ENCODE measurements around the gene FAM20B. TPM values are rescaled to one million over a fixed set of nuclear protein-coding genes. Genes with fewer than 3 reads are reported as not detected.

FAM20B gene
- total RNA-seq = 10 to 100 TPM; 26.7 to 28.6 TPM

GRCh38 chr1:179025125-179025974 lies at the start of gene FAM20B:
Gene FAM20B, plus strand, starts transcription at chr1:179025894. Its CDS starts 17,954 bp downstream, at chr1:179043848.

GRCh38 chr1:179081687-179082332 lies 56.1 kb downstream of the FAM20B start, which contains the start of gene TOR3A:
Gene TOR3A, plus strand, starts transcription at chr1:179082070. Its CDS starts 59 bp downstream, at chr1:179082129.

Other genes with a start within 250 kb of the FAM20B start
- not detected for gene ANGPTL1, start 154.8 kb upstream of the FAM20B start, total RNA-seq
- 10 to 100 TPM; 39.0 to 39.7 TPM for gene TOR3A, start 56.2 kb downstream of the FAM20B start, total RNA-seq
- 1 to 10 TPM; 9.3 to 9.9 TPM for gene ABL2, start 203.8 kb downstream of the FAM20B start, total RNA-seq